Esophagus squamous epithelium (tissue), 4 donors: Measurements from ENCODE around the gene ISG15.

Experiments
- POLR2A ChIP-seq, 4 donors: fragments of 450-650 bp; IDR thresholded peaks; one replicate each; pipeline ENCODE4 v1.6.1; 2017; ENCODE audit warnings: antibody characterized with exemption in 4 of 4, mild to moderate bottlenecking in 4 of 4, moderate library complexity in 3 of 4
- TF ChIP-seq, protein P1 (sequence below), 6 experiments: fragments of 450-650 bp in 4 of 6; fragments of 200-600 bp in 2 of 6; sonication (generic) in 2 of 6; IDR thresholded peaks; one replicate each; pipeline ENCODE4 v1.5.1; 2016 to 2019; ENCODE audit warnings: antibody characterized with exemption in 6 of 6, mild to moderate bottlenecking in 4 of 6, moderate library complexity in 4 of 6

DNA sequence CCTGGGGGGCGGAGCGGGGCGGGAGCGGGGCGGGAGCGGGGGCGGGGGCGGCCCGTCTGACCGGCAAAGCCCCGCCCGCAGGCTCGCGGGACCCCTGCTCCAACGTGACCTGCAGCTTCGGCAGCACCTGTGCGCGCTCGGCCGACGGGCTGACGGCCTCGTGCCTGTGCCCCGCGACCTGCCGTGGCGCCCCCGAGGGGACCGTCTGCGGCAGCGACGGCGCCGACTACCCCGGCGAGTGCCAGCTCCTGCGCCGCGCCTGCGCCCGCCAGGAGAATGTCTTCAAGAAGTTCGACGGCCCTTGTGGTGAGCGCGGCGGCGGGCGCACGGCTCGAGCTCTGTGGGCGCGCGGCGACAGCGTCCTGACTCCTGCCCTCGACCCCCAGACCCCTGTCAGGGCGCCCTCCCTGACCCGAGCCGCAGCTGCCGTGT, 27.8 kb downstream of the ISG15 start:
- TF ChIP-seq, protein P1, sequence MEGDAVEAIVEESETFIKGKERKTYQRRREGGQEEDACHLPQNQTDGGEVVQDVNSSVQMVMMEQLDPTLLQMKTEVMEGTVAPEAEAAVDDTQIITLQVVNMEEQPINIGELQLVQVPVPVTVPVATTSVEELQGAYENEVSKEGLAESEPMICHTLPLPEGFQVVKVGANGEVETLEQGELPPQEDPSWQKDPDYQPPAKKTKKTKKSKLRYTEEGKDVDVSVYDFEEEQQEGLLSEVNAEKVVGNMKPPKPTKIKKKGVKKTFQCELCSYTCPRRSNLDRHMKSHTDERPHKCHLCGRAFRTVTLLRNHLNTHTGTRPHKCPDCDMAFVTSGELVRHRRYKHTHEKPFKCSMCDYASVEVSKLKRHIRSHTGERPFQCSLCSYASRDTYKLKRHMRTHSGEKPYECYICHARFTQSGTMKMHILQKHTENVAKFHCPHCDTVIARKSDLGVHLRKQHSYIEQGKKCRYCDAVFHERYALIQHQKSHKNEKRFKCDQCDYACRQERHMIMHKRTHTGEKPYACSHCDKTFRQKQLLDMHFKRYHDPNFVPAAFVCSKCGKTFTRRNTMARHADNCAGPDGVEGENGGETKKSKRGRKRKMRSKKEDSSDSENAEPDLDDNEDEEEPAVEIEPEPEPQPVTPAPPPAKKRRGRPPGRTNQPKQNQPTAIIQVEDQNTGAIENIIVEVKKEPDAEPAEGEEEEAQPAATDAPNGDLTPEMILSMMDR (IDR thresholded peaks at IDR 0.05) = no peak
- no peak for TF ChIP-seq POLR2A (IDR thresholded peaks at IDR 0.05)
